Adrenal gland (tissue), 12 donors: ENCODE data around the gene NOS1. TPM values are rescaled to one million over a fixed set of nuclear protein-coding genes. Genes with fewer than 3 reads are reported as not detected.

Source experiments
- DNase-seq, 7 donors: peaks; one replicate each; pipeline ENCODE4 v3.0.0-alpha.2; 2019 to 2020
- H3K27ac ChIP-seq, 5 donors: fragments of 200-600 bp; sonication (generic) in 4 of 5; 1 replicate in 3 of 5; 2 replicates in 2 of 5; pipeline versions ENCODE4 v1.5.1 to v1.8.0; 2016 to 2020; ENCODE audit warnings: mild to moderate bottlenecking in 1 of 5
- H3K27me3 ChIP-seq: fragments of 200-600 bp; 2 replicates; pipeline ENCODE4 v1.8.0; 2021
- H3K36me3 ChIP-seq, 2 donors: fragments of 200-600 bp; replicated peaks in 1 of 2; 1 replicate in 1 of 2; 2 replicates in 1 of 2; pipeline versions ENCODE4 v1.5.1 to v1.8.0; 2018 to 2022
- H3K4me1 ChIP-seq, 2 donors: fragments of 200-600 bp; replicated peaks in 1 of 2; 1 replicate in 1 of 2; 2 replicates in 1 of 2; pipeline versions ENCODE4 v1.5.1 to v1.8.0; 2018 to 2021
- H3K4me3 ChIP-seq, 4 donors: fragments of 200-600 bp; sonication (generic) in 3 of 4; one replicate each; pipeline ENCODE4 v1.5.1; 2016 to 2018
- H3K9me3 ChIP-seq, 3 donors: fragments of 200-600 bp; sonication (generic) in 1 of 3; replicated peaks in 1 of 3; 1 replicate in 2 of 3; 2 replicates in 1 of 3; pipeline versions ENCODE4 v1.5.1 to v1.8.0; 2016 to 2021
- CTCF ChIP-seq, 6 experiments: fragments of 450-650 bp in 4 of 6; fragments of 200-600 bp in 2 of 6; sonication (generic) in 1 of 6; IDR thresholded peaks; 1 replicate in 5 of 6; 2 replicates in 1 of 6; pipeline versions ENCODE4 v1.5.1 to v1.8.0; 2016 to 2021; ENCODE audit warnings: antibody characterized with exemption in 6 of 6, mild to moderate bottlenecking in 2 of 6, moderate library complexity in 1 of 6
- POLR2A ChIP-seq, 2 donors: fragments of 450-650 bp; IDR thresholded peaks; one replicate each; pipeline ENCODE4 v1.6.1; 2017; ENCODE audit warnings: antibody characterized with exemption in 2 of 2, mild to moderate bottlenecking in 2 of 2, moderate library complexity in 1 of 2
- WGBS, 4 donors: extraction: QIAGEN DNeasy Blood & Tissue Kit in 2 of 4; methylation state at CpG; one replicate each; pipeline versions ENCODE4 v1.1.5 to v1.1.7; 2013 to 2017; 5-methylcytosine and 5-hydroxymethylcytosine counted together
- intact Hi-C, 2 donors: fragments of 100-400 bp; cut with DNase I; formaldehyde crosslinking; loops; one replicate each; pipeline versions ENCODE4 v1.14.1 to v1.15.0; 2022 to 2023
- polyA plus RNA-seq, 3 donors: library from polyadenylated mRNA; stranded (reverse); fragments of 200-250 nt in 2 of 3; fragments of 350-450 nt in 1 of 3; fragmentation: Illumina TruSeq in 1 of 3; extraction: RNeasy Lipid Tissue Mini Kit (QIAGEN cat#74804) in 1 of 3; gene quantifications; one replicate each; pipeline ENCODE4 v1.2.3, GENCODE V29; 2013 to 2014
- total RNA-seq, 9 donors: library from RNA; depleted of rRNA in 4 of 9; stranded (reverse); fragments of >200 nt in 4 of 9; fragments of 120-200 nt in 1 of 9; fragmentation: NEBNext Ultra II Directional in 1 of 9; extraction: Animal tissue kit (Norgen Biotek cat#: 25700) in 1 of 9; gene quantifications; one replicate each; pipeline versions ENCODE4 v1.1.0 to v1.2.4, GENCODE V29; 2013 to 2023
- donor health status: healthy with polysubstance abuse.
- donor health status: Bipolar disorder and iron deficiency.
- donor health status: DM: yes; HTN: yes; CAD: no.
- donor health status: DM: no; HTN: no; CAD: no.
- donor health status: DM: no; HTN: no; CAD: no.
- donor health status: DM: yes; HTN: yes; CAD: no.

The NOS1 gene
- total and polyA plus RNA-seq, 12 donors, result under 0.01 to 0.26 (median 0.07) TPM; not detected in 2

- intact Hi-C loops, result no loop called here
- TF ChIP-seq CTCF (IDR thresholded peaks at IDR 0.05), result no peak
- no peak for TF ChIP-seq POLR2A (IDR thresholded peaks at IDR 0.05)
- no peak for DNase-seq
- no peaks in the 10 kb centered on the region for H3K36me3 ChIP-seq
- H3K27me3 ChIP-seq, result no peaks in the 10 kb centered on the region
- H3K9me3 ChIP-seq, result no peaks in the 10 kb centered on the region
- H3K4me1 ChIP-seq, result no peaks in the 10 kb centered on the region
- no peak overlapping the region for H3K27ac ChIP-seq
- WGBS, 4 donors, result 73 to 100% (median 85%) methylated on average over 2 to 8 of the region's 8 CpGs
- no peak overlapping the region for H3K4me3 ChIP-seq
These were observed 26.4 kb upstream of the NOS1 start for GRCh38 chr12:117387832-117388231.

- WGBS, 4 donors, result 45 to 70% (median 65%) methylated on average over 2 to 7 of the region's 7 CpGs
These were observed 23.3 kb upstream of the NOS1 start for GRCh38 chr12:117384735-117385134.

GRCh38 chr12:117380083-117380482, 18.7 kb upstream of the NOS1 start:
- Histone ChIP-seq H3K9me3 (no peaks in the 10 kb centered on the region), H3K36me3 (no peaks in the 10 kb centered on the region), H3K27ac (no peak overlapping the region), H3K4me3 (no peak overlapping the region), H3K4me1 (no peaks in the 10 kb centered on the region), H3K27me3 (no peaks in the 10 kb centered on the region)
- intact Hi-C loops, result no loop called here
- no peak for DNase-seq
- TF ChIP-seq CTCF (IDR thresholded peaks at IDR 0.05) (no peak), POLR2A (IDR thresholded peaks at IDR 0.05) (no peak)
- 64 to 79% (median 71%) methylated on average over 1 of the region's 1 CpG for whole genome bisulfite sequencing, 4 donors

More at GRCh38 chr12:117384735-117385134, 23.3 kb upstream of the NOS1 start:
- no peaks in the 10 kb centered on the region for H3K9me3 ChIP-seq
- no peaks in the 10 kb centered on the region for H3K4me1 ChIP-seq
- TF ChIP-seq POLR2A (IDR thresholded peaks at IDR 0.05), result no peak
- TF ChIP-seq CTCF (IDR thresholded peaks at IDR 0.05), result no peak
- H3K4me3 ChIP-seq, result no peak overlapping the region
- H3K27ac ChIP-seq, result no peak overlapping the region
- DNase-seq, result no peak
- intact Hi-C loops, result no loop called here
- no peaks in the 10 kb centered on the region for H3K27me3 ChIP-seq
- no peaks in the 10 kb centered on the region for H3K36me3 ChIP-seq

GRCh38 chr12:117377758-117378157, 16.3 kb upstream of the NOS1 start:
- no peak overlapping the region for H3K27ac ChIP-seq
- DNase-seq, result no peak
- TF ChIP-seq CTCF (IDR thresholded peaks at IDR 0.05), result no peak
- no peak for TF ChIP-seq POLR2A (IDR thresholded peaks at IDR 0.05)
- no peaks in the 10 kb centered on the region for H3K9me3 ChIP-seq
- H3K36me3 ChIP-seq, result no peaks in the 10 kb centered on the region
- H3K4me3 ChIP-seq, result no peak overlapping the region
- intact Hi-C loops, result no loop called here
- no peaks in the 10 kb centered on the region for H3K4me1 ChIP-seq
- 79 to 92% (median 83%) methylated on average over 2 of the region's 2 CpGs for WGBS, 4 donors
- H3K27me3 ChIP-seq, result no peaks in the 10 kb centered on the region
